HCT116 (cell line): ENCODE measurements around the gene SPON1. TPM values are rescaled to one million over a fixed set of nuclear protein-coding genes. Genes with fewer than 3 reads are reported as not detected.
A peak's percentile ranks its signal among the peaks of the same experiment; 100 is the strongest.

Experiments
- ATAC-seq: fragments of 200-7000 bp; cut with Tn5 transposase; 2 replicates; pipeline ENCODE4 v1.9.1; 2020; ENCODE audit warnings: mild to moderate bottlenecking, moderate library complexity
- BruUV-seq: library from RNA; stranded (reverse); fragments of 400-500 nt; replicated peaks from 2 replicates; lab custom pipeline; 2021; lab: Mats Ljungman, UMichigan
- CTCF ChIA-PET: fragments of 300-600 bp; sonication (Branson Sonifier 250); formaldehyde crosslinking; loops from one replicate; lab custom pipeline; 2021; ENCODE audit warnings: antibody characterized with exemption; lab: Charles Lee
- POLR2A ChIA-PET: fragments of 300-600, 350-600 bp; sonication (Branson Sonifier 250); formaldehyde crosslinking; loops from one replicate; lab custom pipeline; 2021; ENCODE audit warnings: antibody characterized with exemption; lab: Charles Lee
- RAD21 ChIA-PET, 2 experiments: fragments of 300-600 bp; sonication (Branson Sonifier 250); formaldehyde crosslinking; loops; one replicate each; lab custom pipeline; 2023; ENCODE audit warnings: low total read pairs in 2 of 2; ENCODE audit not compliant: uncharacterized antibody in 2 of 2, unreplicated experiment in 2 of 2, low non-redundant PET in 1 of 2; lab: Charles Lee
- DNase-seq: peaks from one replicate; pipeline ENCODE4 v3.0.0-alpha.2; 2010; ENCODE audit warnings: low read depth, low spot score
- H2AFZ ChIP-seq: fragments of 200-600 bp; shearing (Covaris generic), sonication (generic); 2 replicates; pipeline ENCODE4 v1.6.1; 2017; ENCODE audit warnings: low read depth, mixed run types, mixed read lengths, antibody characterized with exemption, low read length; ENCODE audit not compliant: poor library complexity, severe bottlenecking
- H3K27ac ChIP-seq: 2 replicates; pipeline ENCODE4 v1.5.1; 2012; ENCODE audit warnings: low read depth, low read length
- H3K27me3 ChIP-seq: fragments of 200-600 bp; sonication (generic); 2 replicates; pipeline ENCODE4 v1.6.1; 2016; ENCODE audit warnings: mixed run types, low read length, mixed read lengths; ENCODE audit not compliant: insufficient read depth
- H3K36me3 ChIP-seq, 2 experiments: fragments of 200-500 bp in 1 of 2; fragments of 200-600 bp in 1 of 2; sonication (Bioruptor generic) in 1 of 2; sonication (generic) in 1 of 2; 2 replicates each; pipeline versions ENCODE4 v1.5.1 to v1.6.1; 2014 to 2016; ENCODE audit warnings: low read length in 2 of 2, inconsistent platforms in 1 of 2, mixed read lengths in 1 of 2, mixed run types in 1 of 2; ENCODE audit not compliant: insufficient read depth in 2 of 2, control insufficient read depth in 1 of 2
- H3K4me1 ChIP-seq, 2 experiments: fragments of 200-600 bp in 1 of 2; sonication (generic) in 1 of 2; 2 replicates each; pipeline versions ENCODE4 v1.5.1 to v1.6.1; 2012 to 2017; ENCODE audit warnings: low read length in 2 of 2, inconsistent platforms in 1 of 2, mild to moderate bottlenecking in 1 of 2, mixed read lengths in 1 of 2, mixed run types in 1 of 2, moderate library complexity in 1 of 2; ENCODE audit not compliant: insufficient read depth in 2 of 2, control insufficient read depth in 1 of 2
- H3K4me2 ChIP-seq: fragments of 200-600 bp; sonication (generic); 2 replicates; pipeline ENCODE4 v1.6.1; 2017; ENCODE audit warnings: mixed run types, low read length, mixed read lengths
- H3K4me3 ChIP-seq, 2 experiments: fragments of 200-600 bp in 1 of 2; sonication (generic) in 1 of 2; replicated peaks in 1 of 2; 2 replicates each; pipeline ENCODE4 v1.5.1; 2011 to 2016; ENCODE audit warnings: low read length in 2 of 2, control low read depth in 1 of 2, low read depth in 1 of 2, mild to moderate bottlenecking in 1 of 2, mixed read lengths in 1 of 2, mixed run types in 1 of 2
- H3K79me2 ChIP-seq: fragments of 200-600 bp; sonication (generic); 2 replicates; pipeline ENCODE4 v1.6.1; 2017; ENCODE audit warnings: mild to moderate bottlenecking, mixed run types, low read length, moderate library complexity, mixed read lengths; ENCODE audit not compliant: insufficient read depth
- H3K9ac ChIP-seq: fragments of 200-600 bp; sonication (generic); 2 replicates; pipeline ENCODE4 v1.6.1; 2016; ENCODE audit warnings: low read length, mixed read lengths
- H3K9me2 ChIP-seq: fragments of 200-600 bp; sonication (generic), shearing (Covaris generic); 2 replicates; pipeline ENCODE4 v1.6.1; 2017; ENCODE audit warnings: mixed run types, mild to moderate bottlenecking, moderate library complexity; ENCODE audit not compliant: insufficient read depth
- H3K9me3 ChIP-seq, 2 experiments: fragments of 200-500 bp in 1 of 2; fragments of 200-600 bp in 1 of 2; sonication (Bioruptor generic) in 1 of 2; sonication (generic) in 1 of 2; 2 replicates each; pipeline ENCODE4 v1.6.1; 2014 to 2017; ENCODE audit warnings: low read length in 2 of 2, mixed read lengths in 2 of 2, inconsistent platforms in 1 of 2, low read depth in 1 of 2, mild to moderate bottlenecking in 1 of 2, mixed run types in 1 of 2, moderate library complexity in 1 of 2; ENCODE audit not compliant: control insufficient read depth in 1 of 2, insufficient read depth in 1 of 2
- H4K20me1 ChIP-seq: fragments of 200-600 bp; sonication (generic), shearing (Covaris generic); 2 replicates; pipeline ENCODE4 v1.6.1; 2017; ENCODE audit warnings: mixed run types, mild to moderate bottlenecking, moderate library complexity; ENCODE audit not compliant: insufficient read depth
- CBX3 ChIP-seq: IDR thresholded peaks from 2 replicates; pipeline ENCODE4 v1.6.1; 2012; ENCODE audit warnings: low read depth
- CEBPB ChIP-seq: IDR thresholded peaks from 2 replicates; pipeline ENCODE4 v1.6.1; 2012; ENCODE audit warnings: low read depth
- EGR1 ChIP-seq: IDR thresholded peaks from 2 replicates; pipeline ENCODE4 v1.6.1; 2012; ENCODE audit warnings: low read depth
- EZH2 ChIP-seq: fragments of 200-600 bp; sonication (generic); IDR thresholded peaks from 2 replicates; pipeline ENCODE4 v1.6.1; 2017; ENCODE audit warnings: antibody characterized with exemption, mixed run types
- FOSL1 ChIP-seq: IDR thresholded peaks from 2 replicates; pipeline ENCODE4 v1.6.1; 2012; ENCODE audit warnings: low read depth
- JUND ChIP-seq: IDR thresholded peaks from 2 replicates; pipeline ENCODE4 v1.6.1; 2012
- POLR2A ChIP-seq: IDR thresholded peaks from 2 replicates; pipeline ENCODE4 v1.7.0; 2011; ENCODE audit warnings: borderline replicate concordance; ENCODE audit not compliant: insufficient read depth, insufficient read length; ENCODE audit errors: extremely low read depth
- POLR2AphosphoS5 ChIP-seq: IDR thresholded peaks from 2 replicates; pipeline ENCODE4 v1.6.1; 2011; ENCODE audit warnings: mild to moderate bottlenecking, low read depth, low read length, moderate library complexity
- RAD21 ChIP-seq: IDR thresholded peaks from 2 replicates; pipeline ENCODE4 v1.6.1; 2012; ENCODE audit warnings: low read depth, mild to moderate bottlenecking
- SIN3A ChIP-seq: IDR thresholded peaks from 2 replicates; pipeline ENCODE4 v1.6.1; 2012; ENCODE audit warnings: low read depth
- SP1 ChIP-seq: IDR thresholded peaks from 2 replicates; pipeline ENCODE4 v1.6.1; 2012; ENCODE audit warnings: low read depth
- SRF ChIP-seq: IDR thresholded peaks from 2 replicates; pipeline ENCODE4 v1.6.1; 2012; ENCODE audit warnings: low read depth
- YY1 ChIP-seq: IDR thresholded peaks from 2 replicates; pipeline ENCODE4 v1.6.1; 2011; ENCODE audit warnings: low read length, low read depth, moderate library complexity, mild to moderate bottlenecking; ENCODE audit not compliant: insufficient replicate concordance; ENCODE audit errors: extremely low read depth
- ZFX ChIP-seq: fragments of 450-650 bp; IDR thresholded peaks from 2 replicates; pipeline ENCODE4 v1.6.1; 2017
- ZNF274 ChIP-seq: fragments of 200-500 bp; sonication (Bioruptor generic); IDR thresholded peaks from 2 replicates; pipeline ENCODE4 v1.6.1; 2014; ENCODE audit warnings: mild to moderate bottlenecking, low read depth, low read length, inconsistent platforms
- intact Hi-C: fragments of 100-400 bp; cut with micrococcal nuclease; formaldehyde crosslinking; loops from 2 replicates; pipeline ENCODE4 v1.10.0; 2022
- total RNA-seq: library from RNA; stranded (reverse); gene quantifications from one replicate; pipeline ENCODE4 v1.2.1, GENCODE V29; 2021; ENCODE audit not compliant: unreplicated experiment
- TF ChIP-seq, protein P1 (sequence below): IDR thresholded peaks from 2 replicates; pipeline ENCODE4 v1.6.1; 2011; ENCODE audit warnings: mild to moderate bottlenecking, low read length, moderate library complexity; ENCODE audit not compliant: insufficient replicate concordance; ENCODE audit errors: extremely low read depth
- TF ChIP-seq, protein P2 (sequence below): IDR thresholded peaks from 2 replicates; pipeline ENCODE4 v1.6.1; 2012
- TF ChIP-seq, protein P3 (sequence below), 3 experiments: fragments of 200-600 bp in 1 of 3; sonication (generic) in 1 of 3; IDR thresholded peaks in 2 of 3; conservative IDR thresholded peaks in 1 of 3; 2 replicates each; pipeline ENCODE4 v1.5.1; 2012 to 2017; ENCODE audit warnings: low read depth in 2 of 3, low read length in 2 of 3, antibody characterized with exemption in 1 of 3, borderline replicate concordance in 1 of 3, control low read depth in 1 of 3, mild to moderate bottlenecking in 1 of 3, mixed read lengths in 1 of 3, mixed run types in 1 of 3, moderate library complexity in 1 of 3; ENCODE audit not compliant: insufficient read depth in 1 of 3
- TF ChIP-seq, protein P4 (sequence below): IDR thresholded peaks from 2 replicates; pipeline ENCODE4 v1.6.1; 2012
- TF ChIP-seq, protein P5 (sequence below): IDR thresholded peaks from 2 replicates; pipeline ENCODE4 v1.6.1; 2012; ENCODE audit warnings: low read depth

SPON1 gene
- total RNA-seq, 1 experiment from 2014 or later: 0.17 TPM

DNA sequence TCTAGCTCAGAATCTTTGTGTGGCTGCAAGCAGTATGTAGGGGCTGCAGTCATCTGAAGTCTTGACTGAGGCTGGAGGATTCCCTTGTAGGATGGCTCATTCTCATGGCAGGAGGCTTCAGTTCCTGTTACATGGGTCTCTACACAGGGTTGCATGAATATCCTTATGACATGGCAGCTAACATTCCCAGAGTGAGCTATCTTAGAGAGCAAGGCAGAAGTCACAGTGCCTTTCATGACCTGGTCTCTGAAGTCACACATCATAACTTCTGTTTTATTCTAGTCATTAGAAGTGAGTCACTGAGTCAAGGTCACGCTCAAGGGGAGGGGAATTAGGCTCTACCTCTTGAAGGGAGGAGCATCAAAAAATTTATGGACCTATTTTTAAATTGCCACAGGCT, 10.3 kb upstream of the SPON1 start:
- TF ChIP-seq YY1 (no peak), CEBPB (no peak), ZFX (no peak), EGR1 (no peak), CBX3 (no peak), SRF (no peak), JUND (no peak), RAD21 (no peak), SP1 (no peak), EZH2 (no peak), ZNF274 (no peak), POLR2AphosphoS5 (no peak), SIN3A (no peak), FOSL1 (no peak), POLR2A (no peak)
- TF ChIP-seq, protein P1, sequence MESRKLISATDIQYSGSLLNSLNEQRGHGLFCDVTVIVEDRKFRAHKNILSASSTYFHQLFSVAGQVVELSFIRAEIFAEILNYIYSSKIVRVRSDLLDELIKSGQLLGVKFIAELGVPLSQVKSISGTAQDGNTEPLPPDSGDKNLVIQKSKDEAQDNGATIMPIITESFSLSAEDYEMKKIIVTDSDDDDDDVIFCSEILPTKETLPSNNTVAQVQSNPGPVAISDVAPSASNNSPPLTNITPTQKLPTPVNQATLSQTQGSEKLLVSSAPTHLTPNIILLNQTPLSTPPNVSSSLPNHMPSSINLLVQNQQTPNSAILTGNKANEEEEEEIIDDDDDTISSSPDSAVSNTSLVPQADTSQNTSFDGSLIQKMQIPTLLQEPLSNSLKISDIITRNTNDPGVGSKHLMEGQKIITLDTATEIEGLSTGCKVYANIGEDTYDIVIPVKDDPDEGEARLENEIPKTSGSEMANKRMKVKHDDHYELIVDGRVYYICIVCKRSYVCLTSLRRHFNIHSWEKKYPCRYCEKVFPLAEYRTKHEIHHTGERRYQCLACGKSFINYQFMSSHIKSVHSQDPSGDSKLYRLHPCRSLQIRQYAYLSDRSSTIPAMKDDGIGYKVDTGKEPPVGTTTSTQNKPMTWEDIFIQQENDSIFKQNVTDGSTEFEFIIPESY: no peak
- TF ChIP-seq, protein P2, sequence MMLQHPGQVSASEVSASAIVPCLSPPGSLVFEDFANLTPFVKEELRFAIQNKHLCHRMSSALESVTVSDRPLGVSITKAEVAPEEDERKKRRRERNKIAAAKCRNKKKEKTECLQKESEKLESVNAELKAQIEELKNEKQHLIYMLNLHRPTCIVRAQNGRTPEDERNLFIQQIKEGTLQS: no peak
- TF ChIP-seq, protein P3, sequence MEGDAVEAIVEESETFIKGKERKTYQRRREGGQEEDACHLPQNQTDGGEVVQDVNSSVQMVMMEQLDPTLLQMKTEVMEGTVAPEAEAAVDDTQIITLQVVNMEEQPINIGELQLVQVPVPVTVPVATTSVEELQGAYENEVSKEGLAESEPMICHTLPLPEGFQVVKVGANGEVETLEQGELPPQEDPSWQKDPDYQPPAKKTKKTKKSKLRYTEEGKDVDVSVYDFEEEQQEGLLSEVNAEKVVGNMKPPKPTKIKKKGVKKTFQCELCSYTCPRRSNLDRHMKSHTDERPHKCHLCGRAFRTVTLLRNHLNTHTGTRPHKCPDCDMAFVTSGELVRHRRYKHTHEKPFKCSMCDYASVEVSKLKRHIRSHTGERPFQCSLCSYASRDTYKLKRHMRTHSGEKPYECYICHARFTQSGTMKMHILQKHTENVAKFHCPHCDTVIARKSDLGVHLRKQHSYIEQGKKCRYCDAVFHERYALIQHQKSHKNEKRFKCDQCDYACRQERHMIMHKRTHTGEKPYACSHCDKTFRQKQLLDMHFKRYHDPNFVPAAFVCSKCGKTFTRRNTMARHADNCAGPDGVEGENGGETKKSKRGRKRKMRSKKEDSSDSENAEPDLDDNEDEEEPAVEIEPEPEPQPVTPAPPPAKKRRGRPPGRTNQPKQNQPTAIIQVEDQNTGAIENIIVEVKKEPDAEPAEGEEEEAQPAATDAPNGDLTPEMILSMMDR (IDR thresholded peaks at IDR 0.05 in 2 of 3, conservative IDR thresholded peaks at IDR 0.05 in 1 of 3; ENCODE audit: borderline replicate concordance in 1 of 3, insufficient read depth in 1 of 3, low read depth in 2 of 3, low read length in 2 of 3): no peak
- TF ChIP-seq, protein P4, sequence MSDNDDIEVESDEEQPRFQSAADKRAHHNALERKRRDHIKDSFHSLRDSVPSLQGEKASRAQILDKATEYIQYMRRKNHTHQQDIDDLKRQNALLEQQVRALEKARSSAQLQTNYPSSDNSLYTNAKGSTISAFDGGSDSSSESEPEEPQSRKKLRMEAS: no peak
- TF ChIP-seq, protein P5, sequence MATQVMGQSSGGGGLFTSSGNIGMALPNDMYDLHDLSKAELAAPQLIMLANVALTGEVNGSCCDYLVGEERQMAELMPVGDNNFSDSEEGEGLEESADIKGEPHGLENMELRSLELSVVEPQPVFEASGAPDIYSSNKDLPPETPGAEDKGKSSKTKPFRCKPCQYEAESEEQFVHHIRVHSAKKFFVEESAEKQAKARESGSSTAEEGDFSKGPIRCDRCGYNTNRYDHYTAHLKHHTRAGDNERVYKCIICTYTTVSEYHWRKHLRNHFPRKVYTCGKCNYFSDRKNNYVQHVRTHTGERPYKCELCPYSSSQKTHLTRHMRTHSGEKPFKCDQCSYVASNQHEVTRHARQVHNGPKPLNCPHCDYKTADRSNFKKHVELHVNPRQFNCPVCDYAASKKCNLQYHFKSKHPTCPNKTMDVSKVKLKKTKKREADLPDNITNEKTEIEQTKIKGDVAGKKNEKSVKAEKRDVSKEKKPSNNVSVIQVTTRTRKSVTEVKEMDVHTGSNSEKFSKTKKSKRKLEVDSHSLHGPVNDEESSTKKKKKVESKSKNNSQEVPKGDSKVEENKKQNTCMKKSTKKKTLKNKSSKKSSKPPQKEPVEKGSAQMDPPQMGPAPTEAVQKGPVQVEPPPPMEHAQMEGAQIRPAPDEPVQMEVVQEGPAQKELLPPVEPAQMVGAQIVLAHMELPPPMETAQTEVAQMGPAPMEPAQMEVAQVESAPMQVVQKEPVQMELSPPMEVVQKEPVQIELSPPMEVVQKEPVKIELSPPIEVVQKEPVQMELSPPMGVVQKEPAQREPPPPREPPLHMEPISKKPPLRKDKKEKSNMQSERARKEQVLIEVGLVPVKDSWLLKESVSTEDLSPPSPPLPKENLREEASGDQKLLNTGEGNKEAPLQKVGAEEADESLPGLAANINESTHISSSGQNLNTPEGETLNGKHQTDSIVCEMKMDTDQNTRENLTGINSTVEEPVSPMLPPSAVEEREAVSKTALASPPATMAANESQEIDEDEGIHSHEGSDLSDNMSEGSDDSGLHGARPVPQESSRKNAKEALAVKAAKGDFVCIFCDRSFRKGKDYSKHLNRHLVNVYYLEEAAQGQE: no peak
- BruUV-seq: no TSS peak
- peaks cover 13% of the 10 kb centered on the region; the same call in 1 of the 2 replicates for H3K27me3 ChIP-seq
- CTCF ChIA-PET: interaction anchor here (0.9 to 1.9 kb wide), 4 partner anchors 176 to 197 kb away, joined by 3 to 9 read pairs (median 4); no protein-coding TSS in a partner anchor
- intact Hi-C loops: no loop called here
- no peaks in the 10 kb centered on the region for H3K79me2 ChIP-seq
- ATAC-seq (no peak), DNase-seq (no peak)
- H3K4me1 ChIP-seq: peaks cover 0 to 5% of the 10 kb centered on the region in 2 experiments; a peak in 1 of 4 replicates
- H3K9me3 ChIP-seq: no peaks in the 10 kb centered on the region
- H3K4me3 ChIP-seq: no peak overlapping the region
- no peak overlapping the region for H2AFZ ChIP-seq
- H4K20me1 ChIP-seq: no peaks in the 10 kb centered on the region
- no peaks in the 10 kb centered on the region for H3K36me3 ChIP-seq
- H3K9ac ChIP-seq: no peak overlapping the region
- POLR2A ChIA-PET: no interaction called here
- H3K9me2 ChIP-seq: no peaks in the 10 kb centered on the region
- RAD21 ChIA-PET: no interaction called here
- H3K4me2 ChIP-seq: peak overlapping the region; percentile 10; the same call in 1 of the 2 replicates
- no peak overlapping the region for H3K27ac ChIP-seq
